ENCODE results near the gene VDAC1.

GRCh38 chr5:133924221-133924920, 80.4 kb downstream of the VDAC1 start:
- no peak for TF ChIP-seq CTCF (IDR thresholded peaks at IDR 0.05)
- no peak for TF ChIP-seq POLR2A (IDR thresholded peaks at IDR 0.05)

Data from body of pancreas (tissue), 4 donors.